Memory B cell (primary cell): Measurements from ENCODE around the gene KCNMB3.

ENCODE experiments used
- ATAC-seq: fragments of 150-1000 bp; cut with Tn5 transposase; 2 replicates; pipeline ENCODE4 v1.10.0; 2021; ENCODE audit warnings: low read depth, mild to moderate bottlenecking, moderate library complexity
- DNase-seq, 2 donors: peaks; one replicate each; pipeline ENCODE4 v3.0.0; 2022; ENCODE audit warnings: low spot score in 2 of 2
- H3K27ac Mint-ChIP-seq: one replicate; pipeline ENCODE4 v1.8.0; 2022; ENCODE audit warnings: mild to moderate bottlenecking, moderate library complexity, mixed read lengths
- H3K27me3 Mint-ChIP-seq: one replicate; pipeline ENCODE4 v1.8.0; 2022; ENCODE audit warnings: mixed read lengths
- H3K36me3 Mint-ChIP-seq: one replicate; pipeline ENCODE4 v1.8.0; 2022; ENCODE audit warnings: mild to moderate bottlenecking, mixed read lengths
- H3K4me1 Mint-ChIP-seq: one replicate; pipeline ENCODE4 v1.8.0; 2022; ENCODE audit warnings: mixed read lengths
- H3K4me3 Mint-ChIP-seq: one replicate; pipeline ENCODE4 v1.8.0; 2022; ENCODE audit warnings: mild to moderate bottlenecking, moderate library complexity, mixed read lengths
- H3K9me3 Mint-ChIP-seq: one replicate; pipeline ENCODE4 v1.8.0; 2022; ENCODE audit warnings: mixed read lengths

The KCNMB3 gene

DNA sequence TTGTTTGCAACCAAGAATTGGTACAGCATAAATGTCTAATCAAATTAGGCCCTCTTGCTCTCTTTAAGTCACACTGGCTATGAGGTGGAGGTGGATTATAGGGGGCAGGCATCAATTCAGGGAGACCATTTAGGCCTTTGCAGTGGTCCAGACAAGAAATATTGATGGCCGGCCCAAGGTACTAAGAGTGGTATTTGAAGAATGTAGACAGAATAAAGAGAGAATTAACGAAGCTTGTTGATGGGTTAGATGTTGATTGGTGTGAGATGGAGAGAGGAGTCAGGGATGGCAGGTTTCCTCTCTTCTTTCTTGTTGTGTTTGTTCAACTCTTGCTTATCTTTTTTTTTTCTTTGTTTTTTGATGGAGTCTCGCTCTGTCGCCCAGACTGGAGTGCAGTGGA is 54.2 kb downstream of the KCNMB3 start:
- Mint-ChIP-seq H3K4me3 (peak overlapping the region; percentile 21), H3K4me1 (peaks cover 21% of the 10 kb centered on the region), H3K27ac (peak overlapping the region; percentile 38), H3K27me3 (no peaks in the 10 kb centered on the region), H3K36me3 (peaks cover 12% of the 10 kb centered on the region), H3K9me3 (no peaks in the 10 kb centered on the region)
- no peak for DNase-seq
- no peak for ATAC-seq

DNA sequence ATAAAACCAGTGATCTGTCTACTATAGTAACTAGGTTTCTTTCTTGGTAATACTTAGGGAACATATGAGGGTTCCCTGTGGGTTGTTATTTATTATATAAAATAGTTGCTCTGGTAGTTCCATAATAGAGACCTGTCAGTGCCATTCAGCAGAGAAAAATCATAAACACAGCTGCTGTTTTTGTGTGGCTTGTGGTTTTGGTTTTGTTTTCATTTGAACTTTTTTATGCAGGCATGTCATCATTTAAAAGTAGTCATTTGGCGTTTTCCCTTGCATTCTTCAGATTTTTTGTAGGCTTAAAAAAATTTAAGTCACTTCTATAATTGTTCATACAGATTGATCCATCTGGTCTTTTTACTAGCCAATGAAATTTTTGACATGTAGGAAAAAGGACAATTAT is 54.8 kb downstream of the KCNMB3 start:
- H3K27ac Mint-ChIP-seq, result peak overlapping the region; percentile 38
- peaks cover 10% of the 10 kb centered on the region for H3K36me3 Mint-ChIP-seq
- DNase-seq (no peak), ATAC-seq (peak; percentile 76)
- H3K9me3 Mint-ChIP-seq, result no peaks in the 10 kb centered on the region
- peaks cover 21% of the 10 kb centered on the region for H3K4me1 Mint-ChIP-seq
- H3K4me3 Mint-ChIP-seq, result no peak overlapping the region
- no peaks in the 10 kb centered on the region for H3K27me3 Mint-ChIP-seq

DNA sequence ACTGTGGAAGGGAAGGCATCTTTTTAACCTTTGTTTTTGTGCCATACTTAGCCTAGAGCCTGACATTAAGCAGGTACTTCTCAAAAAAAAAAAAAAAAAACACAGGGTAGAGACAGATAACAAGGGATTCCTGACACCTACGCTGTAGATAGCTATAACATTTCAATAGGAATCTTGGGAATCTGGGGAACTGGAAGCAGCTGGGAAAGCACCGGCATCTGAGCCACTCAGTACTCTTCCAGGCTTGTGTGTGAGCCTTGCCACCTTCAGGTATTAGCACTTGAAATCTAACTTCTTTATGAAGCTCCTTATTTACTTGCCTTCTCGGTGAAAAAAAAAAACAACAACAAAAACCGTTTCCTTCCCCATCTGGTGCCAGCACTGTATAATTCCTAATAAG is 56.0 kb downstream of the KCNMB3 start:
- Mint-ChIP-seq H3K9me3 (no peaks in the 10 kb centered on the region), H3K36me3 (peaks cover 5% of the 10 kb centered on the region), H3K4me3 (no peak overlapping the region), H3K27me3 (no peaks in the 10 kb centered on the region), H3K27ac (peak overlapping the region; percentile 38), H3K4me1 (peaks cover 28% of the 10 kb centered on the region)
- no peak for DNase-seq
- ATAC-seq, result no peak
